B cell (primary cell): ENCODE measurements around the gene AK4. TPM values are rescaled to one million over a fixed set of nuclear protein-coding genes. Genes with fewer than 3 reads are reported as not detected.
A peak's percentile ranks its signal among the peaks of the same experiment; 100 is the strongest.
"Not testable (repeated sequence)": the region's sequence is repeated elsewhere in the genome, so short reads cannot be mapped to it uniquely, and the experiment has no call there.

Source experiments
- ATAC-seq: fragments of 200-7000 bp; cut with Tn5 transposase; one replicate; pipeline ENCODE4 v1.10.0; 2021; ENCODE audit warnings: low read depth, mild to moderate bottlenecking, moderate number of reproducible peaks, moderate library complexity
- CTCF ChIA-PET: fragments of 350-600 bp; sonication (Branson Sonifier 250); formaldehyde crosslinking; loops from one replicate; lab custom pipeline; 2021; ENCODE audit warnings: antibody characterized with exemption, inconsistent platforms; lab: Charles Lee
- POLR2A ChIA-PET: fragments of 350-600 bp; sonication (Branson Sonifier 250); formaldehyde crosslinking; loops from one replicate; lab custom pipeline; 2021; ENCODE audit warnings: antibody characterized with exemption; lab: Charles Lee
- DNase-seq: peaks from one replicate; pipeline ENCODE4 v3.0.0; 2013
- H2AFZ ChIP-seq: 2 replicates; pipeline ENCODE4 v1.6.1; 2012; ENCODE audit warnings: mild to moderate bottlenecking, low read depth, low read length; ENCODE audit not compliant: insufficient read depth, poor library complexity, severe bottlenecking
- H3K27ac ChIP-seq, 2 donors: 1 replicate in 1 of 2; 2 replicates in 1 of 2; pipeline ENCODE4 v1.5.1; 2012 to 2013; ENCODE audit warnings: low read length in 2 of 2, mild to moderate bottlenecking in 2 of 2, moderate library complexity in 1 of 2
- H3K27me3 ChIP-seq, 4 experiments: fragments of 200-600 bp in 1 of 4; sonication (generic) in 1 of 4; replicated peaks in 1 of 4; 1 replicate in 2 of 4; 2 replicates in 2 of 4; pipeline versions ENCODE4 v1.6.1 to v1.7.0; 2013 to 2016; ENCODE audit warnings: low read length in 3 of 4, mild to moderate bottlenecking in 2 of 4, mixed read lengths in 1 of 4, moderate library complexity in 1 of 4; ENCODE audit not compliant: insufficient read depth in 4 of 4, control insufficient read depth in 3 of 4; ENCODE audit errors: control extremely low read depth in 1 of 4
- H3K36me3 ChIP-seq, 2 experiments: replicated peaks in 1 of 2; 1 replicate in 1 of 2; 2 replicates in 1 of 2; pipeline versions ENCODE4 v1.6.1 to v1.7.1; 2013; ENCODE audit warnings: low read length in 1 of 2; ENCODE audit not compliant: insufficient read depth in 2 of 2, control insufficient read depth in 1 of 2; ENCODE audit errors: control extremely low read depth in 1 of 2, extremely low read depth in 1 of 2
- H3K4me1 ChIP-seq, 2 donors: fragments of 200-600 bp in 1 of 2; sonication (generic) in 1 of 2; 1 replicate in 1 of 2; 2 replicates in 1 of 2; pipeline versions ENCODE4 v1.5.1 to v1.6.1; 2013 to 2017; ENCODE audit warnings: low read length in 2 of 2; ENCODE audit not compliant: control insufficient read depth in 2 of 2, insufficient read depth in 2 of 2
- H3K4me2 ChIP-seq: replicated peaks from 2 replicates; pipeline ENCODE3; 2012; ENCODE audit warnings: mild to moderate bottlenecking, low read depth, low read length; ENCODE audit not compliant: poor library complexity, severe bottlenecking
- H3K4me3 ChIP-seq, 5 experiments: fragments of 200-600 bp in 1 of 5; sonication (generic) in 1 of 5; 1 replicate in 3 of 5; 2 replicates in 2 of 5; pipeline versions ENCODE4 v1.5.1 to v1.7.0; 2011 to 2016; ENCODE audit warnings: low read length in 4 of 5, mild to moderate bottlenecking in 4 of 5, low read depth in 2 of 5, control low read depth in 1 of 5, moderate library complexity in 1 of 5; ENCODE audit not compliant: insufficient read depth in 1 of 5; ENCODE audit errors: control extremely low read depth in 1 of 5, extremely low read depth in 1 of 5
- H3K79me2 ChIP-seq: fragments of 200-600 bp; sonication (generic); one replicate; pipeline ENCODE4 v1.6.0; 2016; ENCODE audit warnings: low read length; ENCODE audit not compliant: control insufficient read depth, insufficient read depth
- H3K9ac ChIP-seq: fragments of 200-600 bp; sonication (generic); 2 replicates; pipeline ENCODE4 v1.6.1; 2017; ENCODE audit warnings: mild to moderate bottlenecking, low read length, moderate library complexity
- H3K9me3 ChIP-seq, 3 donors: one replicate each; pipeline versions ENCODE4 v1.6.1 to v1.7.1; 2013; ENCODE audit warnings: low read length in 2 of 3; ENCODE audit not compliant: control insufficient read depth in 2 of 3, insufficient read depth in 1 of 3; ENCODE audit errors: control extremely low read depth in 1 of 3
- H4K20me1 ChIP-seq: 2 replicates; pipeline ENCODE4 v1.6.0; 2012; ENCODE audit warnings: mild to moderate bottlenecking, low read length; ENCODE audit not compliant: insufficient read depth, control insufficient read depth, poor library complexity, severe bottlenecking
- H3K27ac Mint-ChIP-seq: one replicate; pipeline ENCODE4 v1.8.0; 2021; ENCODE audit warnings: mixed read lengths
- H3K27me3 Mint-ChIP-seq: one replicate; pipeline ENCODE4 v1.8.0; 2021; ENCODE audit warnings: mixed read lengths
- H3K4me1 Mint-ChIP-seq: one replicate; pipeline ENCODE4 v1.8.0; 2021; ENCODE audit warnings: mixed read lengths
- H3K4me3 Mint-ChIP-seq: one replicate; pipeline ENCODE4 v1.8.0; 2021; ENCODE audit warnings: mixed read lengths
- H3K9me3 Mint-ChIP-seq: one replicate; pipeline ENCODE4 v1.8.0; 2022; ENCODE audit warnings: mixed read lengths; ENCODE audit not compliant: insufficient read depth
- CTCF ChIP-seq: fragments of 200-600 bp; IDR thresholded peaks from one replicate; pipeline ENCODE4 v1.8.0; 2022; ENCODE audit warnings: antibody characterized with exemption, mild to moderate bottlenecking
- EZH2 ChIP-seq: IDR thresholded peaks from 2 replicates; pipeline ENCODE4 v1.6.1; 2012; ENCODE audit warnings: borderline replicate concordance, low read depth, mild to moderate bottlenecking, moderate library complexity, low read length; ENCODE audit not compliant: insufficient read depth, poor library complexity, severe bottlenecking
- WGBS: methylation state at CpG from one replicate; pipeline ENCODE4 v1.1.5; 2013; ENCODE audit warnings: missing lambda C conversion rate; ENCODE audit not compliant: insufficient coverage; 5-methylcytosine and 5-hydroxymethylcytosine counted together
- intact Hi-C: fragments of 100-400 bp; cut with micrococcal nuclease; formaldehyde crosslinking; loops from one replicate; pipeline ENCODE4 v1.10.0; 2022
- polyA plus RNA-seq: library from polyadenylated mRNA; depleted of rRNA; stranded (reverse); fragments of >200 nt; gene quantifications from 2 replicates; pipeline ENCODE4 v1.2.3, GENCODE V29; 2012
- total RNA-seq, 2 donors: library from RNA; stranded (reverse); fragments of 120-200 nt in 1 of 2; gene quantifications; 1 replicate in 1 of 2; 2 replicates in 1 of 2; pipeline versions ENCODE4 v1.2.3 to v1.2.4, GENCODE V29; 2013 to 2022

Gene AK4
- total and polyA plus RNA-seq, 2 donors (not counting 1 experiment from before 2014, with no cell fraction given), result 0.34 TPM; not detected in 1

GRCh38 chr1:65235867-65236805 lies 88.1 kb downstream of the AK4 start:
- intact Hi-C loops, result loop anchor here (2.0 kb wide), 1 partner anchor 451 kb away; no protein-coding TSS in a partner anchor
- no peak overlapping the region for H3K4me3 ChIP-seq
- WGBS, result no CpG with 5 or more reads among the region's 3 CpGs
- ChIA-PET CTCF (interaction anchor here (0.6 to 1.9 kb wide), 5 partner anchors 10 to 452 kb away, joined by 3 to 9 read pairs (median 4); no protein-coding TSS in a partner anchor), POLR2A (no interaction called here)
- ATAC-seq (no peak), DNase-seq (no peak)
- Mint-ChIP-seq H3K27ac (no peak overlapping the region), H3K4me1 (no peaks in the 10 kb centered on the region), H3K27me3 (peaks cover 18% of the 10 kb centered on the region), H3K9me3 (peaks cover 5% of the 10 kb centered on the region), H3K4me3 (no peak overlapping the region)
- no peaks in the 10 kb centered on the region for H3K4me1 ChIP-seq
- no peaks in the 10 kb centered on the region for H3K27me3 ChIP-seq
- no peaks in the 10 kb centered on the region for H4K20me1 ChIP-seq
- H3K9me3 ChIP-seq, result peaks cover 0 to 8% (median 5%) of the 10 kb centered on the region in 3 donors
- H3K36me3 ChIP-seq, result no peaks in the 10 kb centered on the region
- no peak overlapping the region for H2AFZ ChIP-seq
- H3K4me2 ChIP-seq, result no peak overlapping the region
- no peak overlapping the region for H3K9ac ChIP-seq
- no peaks in the 10 kb centered on the region for H3K79me2 ChIP-seq
- TF ChIP-seq CTCF (peak; percentile 16), EZH2 (no peak)
- H3K27ac ChIP-seq, result no peak overlapping the region

- H3K9me3 Mint-ChIP-seq, POLR2A ChIA-PET, H3K79me2 ChIP-seq, H3K36me3 ChIP-seq, H2AFZ ChIP-seq, ATAC-seq, H3K9ac ChIP-seq, DNase-seq, H3K4me2 ChIP-seq, H3K4me1 ChIP-seq, H3K27ac ChIP-seq, H3K27me3 ChIP-seq, H3K4me1 Mint-ChIP-seq, H3K9me3 ChIP-seq, H3K27ac Mint-ChIP-seq, H4K20me1 ChIP-seq, H3K4me3 ChIP-seq, H3K4me3 Mint-ChIP-seq: not testable (repeated sequence)
- 83% methylated on average over 1 of the region's 1 CpG for WGBS
- CTCF ChIA-PET, result interaction anchor here (0.8 to 1.9 kb wide), 3 partner anchors 9 to 451 kb away, joined by 3 to 9 read pairs (median 3); no protein-coding TSS in a partner anchor
- peaks cover 20% of the 10 kb centered on the region for H3K27me3 Mint-ChIP-seq
- intact Hi-C loops, result loop anchor here (2.0 kb wide), 1 partner anchor 450 kb away; no protein-coding TSS in a partner anchor
Observed at GRCh38 chr1:65237088-65237487, 89.1 kb downstream of the AK4 start.
